ENCODE results near the gene ADIRF.
"Not testable (repeated sequence)": the region's sequence is repeated elsewhere in the genome, so short reads cannot be mapped to it uniquely, and the experiment has no call there.

The ADIRF gene

GRCh38 chr10:86946213-86947155, 21.8 kb upstream of the ADIRF start:
- DNase-seq: no peak

DNA sequence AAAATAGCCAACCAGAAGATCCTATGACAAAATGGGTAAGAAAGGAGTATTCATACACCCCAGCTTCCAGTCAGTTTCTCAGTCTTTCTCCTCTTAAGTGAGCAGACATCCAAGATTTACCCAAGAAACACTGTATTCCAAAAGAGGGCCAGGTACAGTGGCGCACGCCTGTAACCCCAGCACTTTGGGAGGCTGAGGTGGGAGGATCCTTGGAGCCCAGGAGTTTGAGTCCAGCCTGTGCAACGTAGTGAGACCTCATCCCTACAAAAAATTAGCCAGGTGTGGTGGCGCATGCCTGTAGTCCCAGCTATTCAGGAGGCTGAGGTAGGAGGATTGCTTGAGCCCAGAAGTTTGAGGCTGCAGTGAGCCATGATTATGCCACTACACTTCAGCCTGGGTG, 20.5 kb upstream of the ADIRF start:
- not testable (repeated sequence) for DNase-seq

GRCh38 chr10:86950349-86950748, 17.9 kb upstream of the ADIRF start:
- no peak for DNase-seq

DNA sequence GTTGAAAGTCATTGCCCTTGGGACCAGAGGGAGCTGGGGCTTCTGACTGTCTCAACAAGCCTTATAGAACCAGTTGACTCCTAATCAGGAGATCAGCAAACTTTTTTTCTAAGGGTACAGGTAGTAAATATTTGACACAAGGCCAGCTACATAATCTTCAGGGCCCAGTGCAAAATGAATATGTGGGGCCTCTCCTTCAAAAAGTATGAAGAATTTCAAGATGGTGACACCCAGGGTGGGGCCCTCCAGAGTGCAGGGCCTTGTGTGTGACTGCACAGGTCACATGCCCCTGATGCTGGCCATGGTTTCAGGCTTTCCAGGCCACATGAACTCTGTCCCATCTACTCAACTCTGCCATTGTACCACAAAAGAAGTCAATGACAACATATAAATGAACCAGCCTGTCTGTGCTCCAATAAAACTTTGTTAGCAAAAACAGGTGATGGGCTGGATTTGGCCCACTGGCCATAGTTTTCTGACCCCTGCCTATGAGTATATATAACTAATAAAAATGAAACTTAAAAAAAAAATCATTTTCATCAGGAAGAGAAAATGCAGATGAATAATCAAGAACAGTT, 17.0 kb upstream of the ADIRF start:
- DNase-seq: no peak

DNA sequence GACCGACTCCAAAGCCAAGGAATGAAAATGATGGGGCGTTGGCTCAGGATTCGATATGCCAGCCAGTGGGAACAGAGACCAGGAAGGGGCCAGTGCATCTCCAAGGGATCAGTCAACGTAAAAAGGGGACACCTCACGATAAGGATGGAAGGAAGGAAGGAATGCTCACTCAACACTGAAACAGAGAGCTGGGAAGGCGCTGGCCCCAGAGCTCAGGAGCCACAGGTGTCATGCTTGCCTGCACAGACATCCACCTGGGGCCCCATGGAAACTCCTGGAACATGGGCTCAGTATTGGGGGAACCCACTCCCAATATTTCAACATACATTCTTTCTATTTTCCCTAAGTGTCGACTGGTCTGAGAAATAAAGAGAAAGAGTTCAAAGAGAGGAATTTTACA, 16.2 kb upstream of the ADIRF start:
- no peak for DNase-seq

GRCh38 chr10:86952697-86953096, 15.6 kb upstream of the ADIRF start:
- not testable (repeated sequence) for DNase-seq

DNA sequence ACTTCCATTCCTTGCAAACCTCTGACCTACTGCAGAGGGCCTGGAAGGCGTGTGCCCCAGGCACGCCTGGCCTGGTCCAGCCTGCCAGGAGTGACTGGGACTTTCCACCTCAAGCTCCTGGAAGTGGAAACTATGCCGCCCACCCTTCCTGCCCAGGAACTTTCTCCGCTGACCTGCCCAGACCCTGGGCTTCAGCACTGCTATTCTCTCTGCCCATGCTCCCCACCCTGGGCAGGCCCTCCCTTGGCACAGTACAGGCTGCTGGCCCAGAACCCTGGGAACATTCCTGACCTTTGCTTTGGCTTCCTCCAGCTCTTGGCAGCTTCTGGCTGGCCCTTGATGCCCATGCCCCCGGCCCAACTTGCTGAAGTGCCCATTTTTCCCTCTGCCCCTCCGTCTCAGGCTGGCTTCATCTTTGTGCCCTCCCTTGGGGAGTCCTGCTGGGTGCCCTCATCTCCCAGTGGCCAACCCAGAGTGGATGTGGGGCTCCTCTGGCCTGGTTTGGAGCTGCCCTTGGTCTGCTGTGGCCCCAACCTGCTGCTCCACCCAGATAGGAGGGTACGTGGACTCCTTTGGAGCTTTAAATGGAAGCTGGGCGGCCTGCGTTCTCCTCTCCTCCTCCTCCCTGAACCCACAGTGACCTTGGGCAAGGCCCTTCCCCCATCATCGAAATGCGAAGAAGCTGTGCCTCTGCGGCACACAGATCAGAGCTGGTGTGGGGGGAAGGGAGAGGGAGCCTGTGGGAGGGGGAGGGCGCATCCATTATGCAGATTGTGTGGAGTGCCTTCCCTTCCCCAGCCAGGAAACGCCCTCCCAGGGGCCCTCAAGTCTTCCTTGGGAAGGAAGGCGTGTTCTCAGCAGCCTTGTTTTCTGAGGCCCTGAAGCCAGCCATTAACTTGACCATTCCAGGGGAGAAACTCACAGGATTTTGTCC, 14.3 kb upstream of the ADIRF start:
- DNase-seq: peak; percentile 69

DNA sequence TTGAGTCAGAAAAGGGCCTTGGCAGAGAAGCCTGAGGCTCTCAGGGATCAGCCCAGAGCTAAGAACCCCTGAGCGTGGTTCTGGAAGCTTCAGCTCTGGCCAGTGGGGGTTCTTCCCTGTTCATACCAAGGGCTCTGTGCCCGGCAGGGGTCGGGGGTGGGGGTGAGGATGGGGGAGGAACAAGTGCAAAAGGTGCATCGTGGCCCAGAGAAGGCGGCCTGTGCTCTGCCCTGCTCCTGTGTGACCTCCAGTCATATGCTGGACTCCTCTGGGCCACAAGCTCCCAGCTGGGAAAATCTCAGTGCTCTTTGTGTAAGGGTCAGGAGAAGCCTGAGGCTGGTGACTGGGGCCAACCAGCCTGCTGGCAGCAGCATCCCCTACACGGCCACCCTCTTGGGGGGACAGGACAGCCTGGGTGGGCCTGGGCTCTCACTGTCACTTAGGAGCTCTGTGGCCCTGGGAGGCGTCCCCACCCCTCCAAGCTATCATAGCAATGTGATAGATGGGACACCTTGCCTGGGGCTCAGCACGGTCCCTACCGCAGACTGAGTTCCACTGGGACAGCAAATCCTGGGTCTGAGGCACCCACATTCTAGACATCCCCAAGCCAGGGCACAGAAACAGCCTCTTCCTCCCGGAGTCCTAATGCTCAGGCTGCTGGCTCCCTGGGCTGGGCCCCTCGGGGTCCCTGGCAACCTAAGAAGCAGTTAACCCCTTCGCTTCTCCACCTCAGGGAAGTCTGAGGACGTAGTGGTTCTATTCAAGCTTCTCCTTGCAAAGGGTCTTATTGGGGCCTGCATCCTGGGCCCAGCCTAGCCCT, 13.4 kb upstream of the ADIRF start:
- no peak for DNase-seq

DNA sequence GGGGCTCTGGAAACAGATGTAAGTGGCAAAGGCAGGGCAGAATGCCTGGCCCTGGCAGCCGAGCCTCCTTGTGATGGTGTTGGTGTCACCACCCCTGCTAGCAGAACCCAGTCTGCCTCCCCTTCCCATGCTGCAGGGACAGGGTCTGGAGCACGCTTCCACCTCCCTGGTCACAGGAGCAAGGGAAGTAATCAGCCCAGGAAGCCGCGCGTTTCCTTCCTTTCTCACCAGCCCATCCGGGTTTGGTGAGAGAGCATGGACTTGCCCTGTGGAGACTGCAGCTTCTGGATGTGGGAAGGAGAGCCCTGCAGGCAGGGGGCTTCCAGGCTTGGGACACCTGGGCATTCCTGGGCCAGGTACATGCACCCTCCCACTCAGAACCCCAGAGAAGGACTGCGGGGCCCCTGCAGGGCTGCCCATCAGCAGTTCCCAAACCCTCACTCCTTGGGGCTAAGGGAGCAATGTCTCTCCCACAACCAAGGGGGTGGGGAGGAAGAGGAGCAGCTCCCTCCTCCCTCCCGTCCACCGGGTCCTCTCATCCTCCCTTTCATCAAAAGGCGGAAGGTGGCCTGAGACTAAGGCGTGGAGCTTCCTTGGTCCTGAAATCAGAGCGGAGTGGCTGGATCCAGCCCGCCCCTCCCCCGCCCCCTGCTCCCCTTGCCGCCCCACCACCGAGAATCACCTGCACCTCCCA, 12.6 kb upstream of the ADIRF start:
- no peak for DNase-seq

- no peak for DNase-seq
These were observed 12.0 kb upstream of the ADIRF start for GRCh38 chr10:86956195-86956847.

DNA sequence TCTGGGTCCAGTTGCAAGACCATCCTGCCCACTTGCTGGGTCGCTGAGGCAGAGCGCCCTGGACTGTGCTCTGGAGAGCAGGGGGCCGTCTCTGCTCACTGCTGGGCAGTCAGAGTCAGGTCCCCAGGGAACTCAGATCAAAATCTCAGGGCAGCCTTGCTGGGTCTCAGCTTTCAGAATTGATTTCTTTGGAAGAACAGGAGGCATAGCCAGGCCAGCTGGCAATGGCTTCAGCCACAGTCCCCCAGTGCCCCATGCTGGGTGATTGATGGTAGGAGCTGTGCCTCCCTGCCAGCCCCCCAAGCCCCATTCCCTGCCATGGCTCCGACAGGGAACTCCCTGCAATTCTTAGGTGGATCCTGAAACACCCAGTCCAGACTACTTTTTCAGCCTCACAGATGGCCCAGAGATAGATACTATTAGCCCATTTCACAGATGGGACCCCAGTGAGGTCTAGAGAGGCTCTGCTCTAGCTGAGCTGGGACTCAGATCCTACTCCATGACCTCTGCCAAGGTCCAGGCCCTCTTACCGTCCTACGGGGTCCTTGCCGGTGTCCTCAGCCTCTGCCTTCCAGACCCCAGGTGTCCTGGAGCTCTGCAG, 11.3 kb upstream of the ADIRF start:
- DNase-seq: no peak

DNA sequence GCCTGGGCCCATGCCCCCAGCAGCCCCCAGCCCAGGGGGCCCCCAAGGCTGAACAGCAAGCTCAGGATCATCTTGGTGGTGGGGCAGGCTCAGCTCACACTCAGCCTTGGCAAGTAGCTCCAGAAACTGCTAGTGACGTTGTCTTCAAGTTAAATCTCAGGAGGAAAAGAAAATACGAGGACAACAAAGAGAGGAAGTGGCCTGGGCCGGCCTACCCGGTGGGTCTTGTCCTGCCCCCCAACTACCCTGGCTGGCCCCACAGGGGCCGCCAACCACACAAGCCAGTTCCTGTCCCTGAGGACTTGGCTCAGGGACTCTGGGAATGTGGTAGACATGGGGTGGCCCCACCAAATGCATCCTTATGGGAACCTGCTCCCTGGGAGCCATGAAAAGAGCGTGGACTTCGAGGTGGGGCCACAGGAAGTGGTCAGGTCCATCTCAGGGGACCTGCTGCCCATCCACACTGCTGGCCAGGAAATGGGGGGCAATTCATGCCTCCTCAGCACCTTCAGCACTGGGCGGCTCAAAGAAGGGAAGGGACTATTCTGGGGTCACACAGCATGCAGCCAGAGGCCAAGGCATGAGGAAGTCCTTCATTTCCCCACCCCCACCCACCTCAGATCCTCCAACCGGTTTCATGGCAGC, 10.7 kb upstream of the ADIRF start, which contains the start of gene MMRN2:
Gene MMRN2 (minus strand): TSS at position 145 of the 645 bp plus-strand sequence. CDS start 74 bp downstream, at position 71.
- no peak for DNase-seq

- no peak for DNase-seq
These were observed 10.0 kb upstream of the ADIRF start, which contains the start of gene SNCG for GRCh38 chr10:86958116-86958900. Gene SNCG, plus strand, starts transcription at chr10:86958599. Its CDS starts 99 bp downstream, at chr10:86958698.

GRCh38 chr10:86958901-86959736, 9.2 kb upstream of the ADIRF start:
- DNase-seq: no peak

- DNase-seq: no peak
These were observed 8.6 kb upstream of the ADIRF start for GRCh38 chr10:86959737-86960002.

DNA sequence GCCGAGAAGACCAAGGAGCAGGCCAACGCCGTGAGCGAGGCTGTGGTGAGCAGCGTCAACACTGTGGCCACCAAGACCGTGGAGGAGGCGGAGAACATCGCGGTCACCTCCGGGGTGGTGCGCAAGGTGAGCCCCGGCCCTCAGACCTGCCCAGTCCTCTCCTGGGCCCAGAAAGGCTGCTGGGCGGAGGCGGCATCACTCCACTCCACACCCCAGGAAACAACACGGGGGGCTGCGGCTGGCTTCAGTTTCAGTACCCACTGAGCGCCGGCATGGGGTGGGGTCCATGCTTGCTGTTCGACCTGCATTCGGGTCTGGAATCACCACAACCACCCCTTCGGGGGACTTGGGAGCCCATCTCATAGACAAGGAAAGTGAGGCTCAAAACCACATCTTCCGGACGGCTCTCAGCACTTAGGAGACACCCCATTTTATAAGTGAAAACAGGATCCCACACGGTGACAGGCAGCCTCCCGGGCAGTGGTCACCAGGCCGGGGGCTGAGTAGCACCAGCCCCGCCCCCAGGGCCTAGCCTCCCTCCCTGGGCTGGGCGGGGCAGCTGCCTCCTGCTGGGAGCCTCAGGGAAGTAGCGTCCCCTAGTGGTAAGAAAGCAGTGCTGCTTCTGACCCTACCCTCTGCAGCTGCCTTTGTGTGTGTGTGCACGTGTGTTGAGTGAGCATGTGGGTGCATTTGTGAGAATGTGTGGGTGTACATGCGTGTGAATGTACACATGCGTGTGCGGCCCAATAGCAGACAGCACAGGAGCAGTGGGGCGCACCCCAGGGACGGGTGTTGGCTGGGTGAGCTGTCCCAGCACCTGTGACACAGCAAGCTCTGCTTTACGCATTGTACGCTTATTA, 8.0 kb upstream of the ADIRF start:
- DNase-seq: peak; percentile 62

DNA sequence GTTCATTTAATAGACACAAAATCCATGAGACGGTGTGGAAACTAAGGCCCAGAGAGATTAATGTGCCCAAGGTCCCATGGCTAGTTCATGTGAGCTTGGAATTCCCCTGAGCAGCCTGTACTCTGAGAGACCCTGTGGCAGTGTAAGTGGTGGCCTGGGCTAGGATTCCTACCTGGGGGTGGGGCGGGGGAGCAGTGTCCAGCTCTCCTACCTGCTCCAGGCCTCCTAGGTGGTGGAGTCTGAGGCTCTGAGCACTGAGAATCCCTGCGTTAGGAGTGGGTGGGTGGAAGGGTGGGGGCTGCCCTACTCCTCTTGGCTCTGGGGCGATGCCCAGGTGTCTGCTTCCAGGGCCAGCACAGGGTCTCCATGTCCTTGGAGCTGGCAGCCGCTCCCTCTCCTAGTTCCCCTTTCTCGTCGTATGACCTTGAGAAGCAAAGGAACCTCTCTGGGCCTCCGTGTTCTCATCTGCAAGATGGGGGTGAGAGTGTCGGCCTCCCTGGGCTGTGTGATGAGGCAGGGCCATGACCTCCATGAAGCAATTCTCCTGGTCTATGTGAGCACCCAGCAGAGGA, 7.3 kb upstream of the ADIRF start:
- no peak for DNase-seq
